GM12873 (cell line): ENCODE results near the gene KIF26B.

ENCODE experiments used
- TF ChIP-seq, protein P1 (sequence below): IDR thresholded peaks from 2 replicates; pipeline ENCODE4 v1.5.1; 2012; ENCODE audit warnings: low read depth, mild to moderate bottlenecking, moderate library complexity, low read length, control low read depth; ENCODE audit not compliant: insufficient read depth; ENCODE audit errors: missing control alignments

KIF26B gene

GRCh38 chr1:245353915-245354775 lies 199.4 kb downstream of the KIF26B start:
- TF ChIP-seq, protein P1, sequence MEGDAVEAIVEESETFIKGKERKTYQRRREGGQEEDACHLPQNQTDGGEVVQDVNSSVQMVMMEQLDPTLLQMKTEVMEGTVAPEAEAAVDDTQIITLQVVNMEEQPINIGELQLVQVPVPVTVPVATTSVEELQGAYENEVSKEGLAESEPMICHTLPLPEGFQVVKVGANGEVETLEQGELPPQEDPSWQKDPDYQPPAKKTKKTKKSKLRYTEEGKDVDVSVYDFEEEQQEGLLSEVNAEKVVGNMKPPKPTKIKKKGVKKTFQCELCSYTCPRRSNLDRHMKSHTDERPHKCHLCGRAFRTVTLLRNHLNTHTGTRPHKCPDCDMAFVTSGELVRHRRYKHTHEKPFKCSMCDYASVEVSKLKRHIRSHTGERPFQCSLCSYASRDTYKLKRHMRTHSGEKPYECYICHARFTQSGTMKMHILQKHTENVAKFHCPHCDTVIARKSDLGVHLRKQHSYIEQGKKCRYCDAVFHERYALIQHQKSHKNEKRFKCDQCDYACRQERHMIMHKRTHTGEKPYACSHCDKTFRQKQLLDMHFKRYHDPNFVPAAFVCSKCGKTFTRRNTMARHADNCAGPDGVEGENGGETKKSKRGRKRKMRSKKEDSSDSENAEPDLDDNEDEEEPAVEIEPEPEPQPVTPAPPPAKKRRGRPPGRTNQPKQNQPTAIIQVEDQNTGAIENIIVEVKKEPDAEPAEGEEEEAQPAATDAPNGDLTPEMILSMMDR = no peak

GRCh38 chr1:245356891-245357585 lies 202.3 kb downstream of the KIF26B start:
- TF ChIP-seq, protein P1 = no peak

DNA sequence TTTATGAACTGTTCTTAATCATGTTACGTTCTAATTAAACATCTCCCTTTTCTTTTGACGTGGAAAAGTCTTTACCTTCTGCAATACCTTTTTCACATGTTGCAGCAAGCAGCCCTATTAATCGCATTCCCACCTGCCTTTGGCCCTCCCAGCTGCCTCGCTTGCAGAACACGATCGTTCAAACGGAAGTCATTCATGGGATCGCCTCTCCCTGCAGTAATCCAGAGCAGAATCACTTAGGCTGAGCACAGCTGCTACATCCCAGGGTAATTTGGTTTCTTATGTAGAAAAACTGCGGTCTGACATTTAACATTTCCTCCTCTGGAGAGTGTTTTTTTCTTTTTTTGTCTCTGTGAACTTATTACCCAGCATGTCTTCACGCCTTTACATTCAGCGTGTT lies 206.3 kb downstream of the KIF26B start:
- TF ChIP-seq, protein P1 = no peak

- TF ChIP-seq, protein P1 = no peak
Observed at GRCh38 chr1:245361951-245362350, 207.2 kb downstream of the KIF26B start.

DNA sequence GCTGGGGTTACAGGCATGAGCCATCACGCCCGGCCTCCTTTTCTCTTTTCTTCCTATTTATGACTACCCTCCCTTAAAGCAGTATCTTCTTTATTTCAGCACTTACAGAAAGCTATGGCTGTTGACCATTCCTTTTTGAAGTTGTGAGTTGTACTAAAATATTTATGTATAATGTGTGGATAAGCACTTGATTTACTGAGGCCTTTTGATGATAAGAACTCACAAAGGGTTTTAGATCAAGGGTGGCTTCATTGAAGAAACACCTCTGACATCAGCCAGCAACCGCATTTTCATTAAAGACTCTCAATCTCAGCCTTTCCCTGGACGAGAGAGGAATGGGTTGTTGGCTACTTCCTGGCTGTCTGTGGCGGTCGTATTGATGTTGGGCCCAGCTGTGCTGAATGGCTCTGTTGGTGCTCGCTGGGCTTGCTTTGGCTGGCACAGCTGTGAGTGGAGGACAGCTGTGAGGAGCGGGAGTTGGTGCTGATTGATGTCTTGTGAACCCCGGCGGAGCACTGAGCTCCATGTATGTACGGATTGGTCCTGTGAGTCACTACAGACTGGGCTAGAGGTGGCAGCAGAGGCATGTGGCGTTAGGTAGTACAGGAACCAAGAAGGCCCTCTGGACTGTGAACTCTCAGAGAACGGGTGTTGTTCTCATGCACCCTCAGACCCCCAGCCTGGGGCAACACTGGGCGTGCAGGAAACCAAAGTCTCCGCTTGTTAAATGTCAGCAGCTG lies 208.8 kb downstream of the KIF26B start:
- TF ChIP-seq, protein P1 = no peak

DNA sequence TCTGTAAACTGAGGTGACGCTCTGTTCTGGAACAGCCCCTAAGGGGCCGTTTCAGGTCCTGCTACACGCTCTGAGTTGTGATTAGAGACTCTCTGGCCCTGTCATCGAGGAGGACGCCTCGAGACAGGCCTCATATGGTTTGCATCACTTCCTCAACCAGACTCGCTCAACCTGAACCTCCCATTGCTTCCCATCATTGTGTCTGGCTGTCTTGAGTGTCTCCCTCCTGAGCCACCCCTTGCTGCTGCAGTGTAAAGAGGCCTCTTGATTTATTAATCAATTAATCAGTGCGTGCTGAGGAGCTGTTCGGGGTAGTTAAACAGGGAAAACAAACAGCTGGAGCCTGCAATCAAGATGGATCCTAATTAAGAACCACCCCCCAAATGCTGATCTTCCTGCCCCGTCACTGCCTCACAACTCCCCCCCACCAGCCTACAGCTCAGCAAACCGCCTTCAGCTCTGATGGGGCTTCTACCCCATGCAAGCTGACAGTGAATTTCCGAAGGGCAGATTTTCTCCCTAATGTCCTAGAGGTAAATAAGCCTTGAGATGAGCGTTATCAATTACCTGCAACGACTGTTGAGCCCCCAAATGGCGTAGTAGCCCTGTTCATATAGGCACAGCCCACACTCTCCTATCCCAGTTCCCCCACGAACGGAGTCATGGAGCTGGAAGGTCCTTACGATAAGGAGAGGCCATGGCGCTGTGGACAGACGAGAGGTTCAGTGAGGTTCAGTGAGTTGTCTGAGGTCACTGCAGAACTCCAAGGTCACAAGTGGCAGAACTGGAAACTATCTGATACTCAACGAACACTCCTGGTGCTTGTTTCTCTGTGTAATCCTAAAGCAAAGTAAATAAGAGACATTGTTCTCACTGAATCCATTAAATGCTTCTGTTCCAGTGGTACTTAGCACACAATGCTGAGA lies 210.6 kb downstream of the KIF26B start:
- TF ChIP-seq, protein P1 = no peak
